A549 (cell line): ENCODE results near the gene KCNJ11. TPM values are rescaled to one million over a fixed set of nuclear protein-coding genes. Genes with fewer than 3 reads are reported as not detected.

Experiments used
- ATAC-seq, 2 experiments: fragments of 200-7000 bp in 1 of 2; fragments of >200 bp in 1 of 2; cut with Nextera tagmentation in 1 of 2; cut with Tn5 transposase in 1 of 2; 3 replicates each; pipeline versions ENCODE4 v1.8.0 to v1.9.1; 2018 to 2020; ENCODE audit warnings: mild to moderate bottlenecking in 1 of 2, moderate library complexity in 1 of 2
- CTCF ChIA-PET: fragments of 300-600 bp; sonication (Branson Sonifier 250); formaldehyde crosslinking; extraction: SDS; loops from one replicate; lab custom pipeline; 2021; ENCODE audit warnings: antibody characterized with exemption, inconsistent platforms; lab: Yijun Ruan, JAX
- POLR2A ChIA-PET: fragments of 350-600 bp; formaldehyde crosslinking; extraction: SDS; loops from one replicate; lab custom pipeline; 2021; ENCODE audit warnings: antibody characterized with exemption, inconsistent platforms; lab: Yijun Ruan, JAX
- DNase-seq, 2 experiments: peaks; one replicate each; pipeline versions ENCODE4 v3.0.0 to v3.0.0-alpha.2; 2011 to 2016; ENCODE audit warnings: low read depth in 1 of 2, low spot score in 1 of 2
- FAIRE-seq: peaks from 2 replicates; lab custom pipeline; 2011; peaks lifted over from hg19 to GRCh38; lab: Jason Lieb, UNC
- H3K27ac ChIP-seq, 2 experiments: fragments of >200 bp; sonication (Bioruptor Twin); formaldehyde crosslinking; 3 replicates each; pipeline ENCODE4 v1.5.1; 2016 to 2017
- H3K4me1 ChIP-seq: fragments of >200 bp; sonication (Bioruptor Twin); formaldehyde crosslinking; 3 replicates; pipeline ENCODE4 v1.6.1; 2016
- H3K4me2 ChIP-seq: fragments of >200 bp; sonication (Bioruptor Twin); formaldehyde crosslinking; 3 replicates; pipeline ENCODE4 v1.6.1; 2016
- H3K4me3 ChIP-seq: fragments of >200 bp; sonication (Bioruptor Twin); formaldehyde crosslinking; 3 replicates; pipeline ENCODE4 v1.5.1; 2016
- H3K9me3 ChIP-seq: fragments of >200 bp; sonication (Bioruptor Twin); formaldehyde crosslinking; 3 replicates; pipeline ENCODE4 v1.6.1; 2016
- CBX8 ChIP-seq: fragments of 200-600 bp; sonication (generic); IDR thresholded peaks from 2 replicates; pipeline ENCODE4 v1.6.1; 2016
- EHF ChIP-seq: fragments of 250-450 bp; sonication (Bioruptor Pico); IDR thresholded peaks from 2 replicates; pipeline ENCODE4 v1.5.0; 2020; ENCODE audit warnings: mild to moderate bottlenecking
- EHMT2 ChIP-seq: fragments of 200-600 bp; sonication (generic); IDR thresholded peaks from 2 replicates; pipeline ENCODE4 v1.6.1; 2016; ENCODE audit warnings: antibody characterized with exemption, low read depth, mild to moderate bottlenecking, moderate library complexity
- ESRRA ChIP-seq: fragments of 150-350 bp; IDR thresholded peaks from 2 replicates; pipeline ENCODE4 v1.6.1; 2014; ENCODE audit warnings: mild to moderate bottlenecking, low read length, borderline replicate concordance
- FOXS1 ChIP-seq: fragments of 250-450 bp; sonication (Bioruptor Pico); IDR thresholded peaks from 2 replicates; pipeline ENCODE4 v1.5.0; 2020; ENCODE audit warnings: mild to moderate bottlenecking, moderate library complexity
- HES2 ChIP-seq: fragments of >200 bp; sonication (Bioruptor Twin); formaldehyde crosslinking; IDR thresholded peaks from 2 replicates; pipeline ENCODE4 v1.6.1; 2016
- HEYL ChIP-seq: fragments of 250-450 bp; sonication (Bioruptor Pico); IDR thresholded peaks from 2 replicates; pipeline ENCODE4 v1.8.0; 2021; ENCODE audit warnings: mild to moderate bottlenecking, moderate library complexity
- HOXB13 ChIP-seq: fragments of 250-450 bp; sonication (Bioruptor Pico); IDR thresholded peaks from 2 replicates; pipeline ENCODE4 v1.5.0; 2020; ENCODE audit warnings: low read depth, mild to moderate bottlenecking, moderate library complexity
- HOXB5 ChIP-seq: fragments of 250-450 bp; sonication (Bioruptor Pico); IDR thresholded peaks from 2 replicates; pipeline ENCODE4 v1.5.0; 2020; ENCODE audit warnings: mild to moderate bottlenecking, moderate library complexity
- JUNB ChIP-seq: fragments of >200 bp; sonication (Bioruptor Twin); formaldehyde crosslinking; IDR thresholded peaks from 2 replicates; pipeline ENCODE4 v1.6.1; 2016
- KDM1A ChIP-seq: fragments of 200-600 bp; sonication (generic); IDR thresholded peaks from 2 replicates; pipeline ENCODE4 v1.6.1; 2016; ENCODE audit warnings: low read depth, mild to moderate bottlenecking
- PBX3 ChIP-seq: IDR thresholded peaks from 2 replicates; pipeline ENCODE4 v1.6.1; 2012
- PHF8 ChIP-seq: fragments of 200-600 bp; sonication (generic); IDR thresholded peaks from 2 replicates; pipeline ENCODE4 v1.6.1; 2016; ENCODE audit warnings: low read depth, mild to moderate bottlenecking, antibody characterized with exemption, moderate library complexity, borderline replicate concordance
- RCOR1 ChIP-seq: fragments of 150-350 bp; IDR thresholded peaks from 2 replicates; pipeline ENCODE4 v1.6.1; 2014; ENCODE audit warnings: antibody characterized with exemption, low read length, low read depth
- REST ChIP-seq: fragments of 200-600 bp; sonication (generic); IDR thresholded peaks from 2 replicates; pipeline ENCODE4 v1.6.1; 2016; ENCODE audit warnings: antibody characterized with exemption, mild to moderate bottlenecking, moderate library complexity
- RFX5 ChIP-seq: fragments of 450-650 bp; IDR thresholded peaks from 2 replicates; pipeline ENCODE4 v1.7.1; 2014; ENCODE audit warnings: antibody characterized with exemption, mild to moderate bottlenecking, moderate library complexity
- SMC3 ChIP-seq: fragments of >200 bp; sonication (Bioruptor Twin); formaldehyde crosslinking; IDR thresholded peaks from 3 replicates; pipeline ENCODE4 v1.6.1; 2018; ENCODE audit warnings: inconsistent platforms
- TFCP2L1 ChIP-seq: fragments of 250-450 bp; sonication (Bioruptor Pico); IDR thresholded peaks from 2 replicates; pipeline ENCODE4 v1.5.0; 2021; ENCODE audit warnings: mild to moderate bottlenecking
- USF2 ChIP-seq: fragments of 450-650 bp; IDR thresholded peaks from 2 replicates; pipeline ENCODE4 v1.6.1; 2014; ENCODE audit warnings: antibody characterized with exemption
- WGBS: methylation state at CpG from one replicate; pipeline ENCODE4 v1.1.6; 2017; ENCODE audit errors: missing lambda C conversion rate; 5-methylcytosine and 5-hydroxymethylcytosine counted together
- polyA plus RNA-seq, 4 experiments: library from polyadenylated mRNA; depleted of rRNA in 3 of 4; stranded (reverse); fragments of >200 nt; fragmentation: RNase III in 1 of 4; extraction: RNeasy Plus Mini Kit Qiagen cat#74134 plus additional on column Dnase treatment in 1 of 4; gene quantifications; 2 replicates in 3 of 4; 3 replicates in 1 of 4; pipeline ENCODE4 v1.2.3, GENCODE V29; 2011 to 2017

Gene KCNJ11
- polyA plus RNA-seq, 2 of the 4 experiments (the other 2 are of a cell fraction) = 0.18 to 0.53 TPM

- Histone ChIP-seq H3K4me3 (no peak overlapping the region), H3K4me1 (0 out of 3 replicates have a peak, but pooled peaks cover 3% of the 10 kb centered on the region), H3K9me3 (no peaks in the 10 kb centered on the region), H3K27ac (no peak overlapping the region)
- ATAC-seq = no peak
- DNase-seq = no peak
- POLR2A ChIA-PET = no interaction called here
- TF ChIP-seq PHF8 (no peak), KDM1A (no peak), RCOR1 (no peak), CBX8 (no peak)
- TF ChIP-seq, all 56 proteins: peak for 0
- CTCF ChIA-PET = interaction anchor here (0.9 to 21.5 kb wide), 7 partner anchors 10 to 158 kb away, joined by 3 to 1119 read pairs (median 7); no protein-coding TSS in a partner anchor
- H3K4me2 ChIP-seq = no peak overlapping the region
- no peak for FAIRE-seq
- 92% methylated on average over 12 of the region's 20 CpGs for WGBS
Observed at GRCh38 chr11:17387811-17388210, 648 bp downstream of the KCNJ11 start.

GRCh38 chr11:17387254-17387653 is 1.2 kb downstream of the KCNJ11 start:
- ATAC-seq (no peak), DNase-seq (no peak), FAIRE-seq (no peak)
- H3K9me3 ChIP-seq = no peaks in the 10 kb centered on the region
- H3K27ac ChIP-seq = no peak overlapping the region
- 91% methylated on average over 20 of the region's 20 CpGs for WGBS
- ChIA-PET POLR2A (no interaction called here), CTCF (interaction anchor here (0.9 to 21.5 kb wide), 14 partner anchors 9 to 158 kb away, joined by 3 to 1119 read pairs (median 4); no protein-coding TSS in a partner anchor)
- TF ChIP-seq HES2 (no peak), JUNB (no peak), EHF (CRISPR knock-in tag) (no peak), RFX5 (no peak), PBX3 (no peak), HOXB5 (CRISPR knock-in tag) (no peak), EHMT2 (no peak), USF2 (no peak), FOXS1 (no peak), SMC3 (no peak), HEYL (no peak), ESRRA (no peak), REST (no peak), TFCP2L1 (CRISPR knock-in tag) (no peak), HOXB13 (CRISPR knock-in tag) (no peak), CBX8 (no peak)
- no peak overlapping the region for H3K4me2 ChIP-seq
- H3K4me3 ChIP-seq = no peak overlapping the region
- 0 out of 3 replicates have a peak, but pooled peaks cover 3% of the 10 kb centered on the region for H3K4me1 ChIP-seq
